SW480 (cell line): ENCODE data around the gene ETV4.
A peak's percentile ranks its signal among the peaks of the same experiment; 100 is the strongest.
"Not testable (repeated sequence)": the region's sequence is repeated elsewhere in the genome, so short reads cannot be mapped to it uniquely, and the experiment has no call there.

ENCODE experiments used
- DNase-seq: peaks from one replicate; pipeline ENCODE4 v3.0.0-alpha.2; 2016; ENCODE audit warnings: low spot score

Gene ETV4

GRCh38 chr17:43515656-43516055 is 30.5 kb downstream of the ETV4 start:
- no peak for DNase-seq

DNA sequence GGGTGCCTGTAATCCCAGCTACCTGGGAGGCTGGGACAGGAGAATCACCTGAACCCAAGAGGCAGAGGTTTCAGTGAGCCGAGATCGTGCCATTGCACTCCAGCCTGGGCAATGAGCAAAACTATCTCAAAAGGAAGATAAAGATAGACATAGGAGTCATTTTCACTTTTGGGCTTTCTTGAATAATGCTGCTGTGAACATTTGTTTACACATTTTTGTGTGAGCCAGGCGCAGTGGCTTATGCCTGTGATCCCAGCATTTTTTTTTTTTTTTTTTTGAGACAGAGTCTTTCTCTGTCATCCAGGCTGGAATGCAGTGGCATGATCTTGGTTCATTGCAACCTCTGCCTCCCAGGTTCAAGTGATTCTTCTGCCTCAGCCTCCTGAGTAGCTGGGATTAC is 34.9 kb downstream of the ETV4 start:
- DNase-seq = not testable (repeated sequence)

- not testable (repeated sequence) for DNase-seq
These were observed 36.7 kb downstream of the ETV4 start for GRCh38 chr17:43509440-43509839.

- no peak for DNase-seq
These were observed 55.5 kb downstream of the ETV4 start for GRCh38 chr17:43490621-43491020.

DNA sequence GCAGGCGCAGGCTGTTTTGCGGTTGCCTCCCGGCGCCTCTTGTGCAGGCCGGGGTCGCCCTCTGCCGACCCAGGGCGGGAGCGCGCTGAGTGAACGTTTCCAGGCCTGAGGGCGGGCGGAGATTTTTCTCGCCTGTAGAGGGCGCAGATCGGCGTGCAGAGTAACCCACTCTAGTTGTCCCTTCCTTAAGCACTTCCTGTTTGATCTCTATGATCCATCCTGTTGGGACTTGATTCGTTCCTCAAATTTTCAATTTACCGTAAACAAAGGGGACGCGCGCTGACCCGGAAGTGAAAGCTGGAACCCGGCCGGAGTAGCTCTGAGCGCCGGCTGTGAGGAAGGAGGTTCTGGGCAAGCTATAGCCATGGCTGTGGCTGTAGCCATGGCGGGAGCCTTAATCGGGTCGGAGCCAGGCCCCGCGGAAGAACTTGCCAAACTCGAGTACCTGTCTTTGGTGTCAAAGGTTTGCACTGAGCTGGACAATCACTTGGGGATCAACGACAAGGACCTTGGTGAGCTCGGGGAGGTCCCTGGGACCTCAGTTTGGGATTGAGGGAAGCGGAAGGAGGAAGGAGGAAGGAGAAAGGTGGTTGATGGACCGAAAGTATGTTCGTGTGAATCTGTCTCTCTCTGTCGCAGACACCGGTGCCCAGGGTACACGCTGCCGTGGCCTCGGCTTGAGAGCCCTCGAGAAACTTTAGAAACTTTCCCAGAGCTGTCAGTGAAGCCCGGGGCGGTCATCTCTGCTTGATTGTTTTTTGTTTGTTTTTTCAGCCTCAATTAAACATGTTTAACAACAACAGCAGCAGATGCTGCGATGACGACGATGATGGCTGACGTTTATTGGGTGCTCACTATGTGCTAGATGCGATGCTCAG is 62.2 kb downstream of the ETV4 start, which contains the start of gene DHX8:
Gene DHX8 (plus strand): TSS at position 302 of the 878 bp plus-strand sequence. CDS start 63 bp downstream, at position 365.
- peak; percentile 100 for DNase-seq

GRCh38 chr17:43482103-43483012 is 63.8 kb downstream of the ETV4 start:
- no peak for DNase-seq

DNA sequence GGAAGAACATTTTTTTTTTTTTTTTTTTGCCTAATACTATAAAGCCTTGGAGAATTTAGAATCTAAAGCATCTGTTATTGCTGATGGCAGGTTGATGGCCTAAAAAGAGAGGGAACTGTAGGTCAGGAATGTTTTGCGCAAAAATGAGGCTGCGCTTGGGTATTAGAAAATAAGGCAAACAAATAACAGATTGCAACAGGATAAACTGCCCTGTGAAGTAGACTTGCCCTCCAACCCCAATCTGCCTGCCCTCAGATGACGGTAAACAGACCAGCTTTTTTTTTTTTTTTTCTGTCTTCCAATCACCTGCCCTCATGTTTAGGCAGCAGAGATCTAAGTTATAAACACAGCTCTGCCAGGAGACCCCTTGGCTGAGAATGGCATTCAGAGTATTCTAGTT is 66.2 kb downstream of the ETV4 start:
- no peak for DNase-seq
